ENCODE measurements around the gene LMX1A.

DNA sequence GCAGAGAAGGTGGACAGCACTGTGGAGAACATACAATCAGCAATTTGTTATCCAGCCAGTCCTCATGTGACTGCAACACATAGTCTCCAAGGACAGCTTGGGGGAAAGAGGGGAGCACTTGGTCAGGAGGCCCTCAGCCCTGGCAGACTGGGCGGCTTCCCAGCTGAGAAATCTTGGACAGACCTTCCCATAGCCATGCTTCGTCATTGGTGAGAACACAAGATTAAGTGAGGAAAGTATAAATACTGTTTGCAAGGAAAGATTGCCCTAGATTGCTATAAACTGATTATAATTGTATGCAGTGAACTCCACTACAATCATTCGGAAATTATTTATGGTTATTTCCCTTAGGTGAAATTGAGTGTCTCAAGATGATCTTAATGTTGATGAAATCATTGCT is 131.5 kb downstream of the LMX1A start:
- TF ChIP-seq YY1 (IDR thresholded peaks at IDR 0.05; ENCODE audit: insufficient read depth, insufficient read length) (no peak), ZNF274 (IDR thresholded peaks at IDR 0.05; ENCODE audit: low read depth, low read length) (no peak), SUZ12 (IDR thresholded peaks at IDR 0.05; ENCODE audit: extremely low read depth, insufficient read depth, insufficient read length) (no peak)
